HL-60/S4 treated with retinoic acid at 250 ng/mL for 4 days and 3 days (cell line): Measurements from ENCODE around the gene NOSTRIN.
"Not testable (repeated sequence)": the region's sequence is repeated elsewhere in the genome, so short reads cannot be mapped to it uniquely, and the experiment has no call there.

Source experiments
- in situ Hi-C: fragments of 300-500 bp; cut with MboI; formaldehyde crosslinking; loops from 2 replicates; pipeline ENCODE4 v1.7.0; 2022; ENCODE audit warnings: low sequenced_read_pairs

Gene NOSTRIN

GRCh38 chr2:168801961-168802858, at the start of gene NOSTRIN:
TSS of gene NOSTRIN (plus strand) at chr2:168802637. CDS start at chr2:168802647, 10 bp downstream.
- in situ Hi-C loops = no loop called here

GRCh38 chr2:168753765-168754329, 48.6 kb upstream of the NOSTRIN start:
- in situ Hi-C loops = no loop called here

GRCh38 chr2:168757223-168757622, 45.2 kb upstream of the NOSTRIN start:
- in situ Hi-C loops = no loop called here

- in situ Hi-C loops = no loop called here
Measured at GRCh38 chr2:168758970-168759820, 43.2 kb upstream of the NOSTRIN start.

GRCh38 chr2:168765401-168765800, 37.0 kb upstream of the NOSTRIN start:
- in situ Hi-C loops = no loop called here

- in situ Hi-C loops = no loop called here
Measured at GRCh38 chr2:168766600-168766999, 35.8 kb upstream of the NOSTRIN start.

GRCh38 chr2:168767258-168767657, 35.2 kb upstream of the NOSTRIN start:
- in situ Hi-C loops = no loop called here

GRCh38 chr2:168768357-168768756, 34.1 kb upstream of the NOSTRIN start:
- in situ Hi-C loops = not testable (repeated sequence)

GRCh38 chr2:168770796-168771195, 31.6 kb upstream of the NOSTRIN start:
- in situ Hi-C loops = no loop called here

GRCh38 chr2:168772704-168773103, 29.7 kb upstream of the NOSTRIN start:
- in situ Hi-C loops = no loop called here

- in situ Hi-C loops = no loop called here
Measured at GRCh38 chr2:168773128-168773527, 29.3 kb upstream of the NOSTRIN start.

- in situ Hi-C loops = no loop called here
Measured at GRCh38 chr2:168773719-168774521, 28.5 kb upstream of the NOSTRIN start.

- in situ Hi-C loops = no loop called here
Measured at GRCh38 chr2:168775837-168776236, 26.6 kb upstream of the NOSTRIN start.

GRCh38 chr2:168780669-168781071, 21.8 kb upstream of the NOSTRIN start:
- in situ Hi-C loops = no loop called here

GRCh38 chr2:168781191-168781817, 21.1 kb upstream of the NOSTRIN start:
- in situ Hi-C loops = no loop called here

- in situ Hi-C loops = no loop called here
Measured at GRCh38 chr2:168782271-168782670, 20.2 kb upstream of the NOSTRIN start.

GRCh38 chr2:168784993-168785392, 17.4 kb upstream of the NOSTRIN start:
- in situ Hi-C loops = no loop called here

GRCh38 chr2:168787098-168787781, 15.2 kb upstream of the NOSTRIN start:
- in situ Hi-C loops = no loop called here

- in situ Hi-C loops = no loop called here
Measured at GRCh38 chr2:168787782-168788376, 14.6 kb upstream of the NOSTRIN start.
